Posterior vena cava (tissue), 2 donors: ENCODE results near the gene KRTAP10-12. TPM values are rescaled to one million over a fixed set of nuclear protein-coding genes. Genes with fewer than 3 reads are reported as not detected.
"Not testable (repeated sequence)": the region's sequence is repeated elsewhere in the genome, so short reads cannot be mapped to it uniquely, and the experiment has no call there.

ENCODE experiments used
- DNase-seq: peaks from one replicate; pipeline ENCODE4 v3.0.0-alpha.2; 2020; ENCODE audit warnings: low spot score
- intact Hi-C, 2 donors: fragments of 100-400 bp; cut with DNase I; formaldehyde crosslinking; loops; one replicate each; pipeline versions ENCODE4 v1.14.1 to v1.14.2; 2022 to 2023
- long read RNA-seq, 2 donors: library from polyadenylated mRNA; unstranded; transcript quantifications; one replicate each; pipeline ENCODE4 v2.0.0, GENCODE V29; 2020 to 2021
- total RNA-seq, 2 donors: library from RNA; stranded (reverse); fragmentation: NEBNext Ultra II Directional; extraction: Animal tissue kit (Norgen Biotek cat#: 25700); gene quantifications; one replicate each; pipeline ENCODE4 v1.2.1, GENCODE V29; 2021
- donor health status: DM: yes; HTN: yes; CAD: no.
- donor health status: DM: yes; HTN: yes; CAD: no.

The KRTAP10-12 gene, protein sequence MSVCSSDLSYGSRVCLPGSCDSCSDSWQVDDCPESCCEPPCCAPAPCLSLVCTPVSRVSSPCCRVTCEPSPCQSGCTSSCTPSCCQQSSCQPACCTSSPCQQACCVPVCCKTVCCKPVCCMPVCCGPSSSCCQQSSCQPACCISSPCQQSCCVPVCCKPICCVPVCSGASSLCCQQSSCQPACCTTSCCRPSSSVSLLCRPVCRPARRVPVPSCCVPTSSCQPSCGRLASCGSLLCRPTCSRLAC
- not detected for total RNA-seq
- long read RNA-seq, donor 1: 0 reads
- long read RNA-seq, donor 2: 0 reads

DNA sequence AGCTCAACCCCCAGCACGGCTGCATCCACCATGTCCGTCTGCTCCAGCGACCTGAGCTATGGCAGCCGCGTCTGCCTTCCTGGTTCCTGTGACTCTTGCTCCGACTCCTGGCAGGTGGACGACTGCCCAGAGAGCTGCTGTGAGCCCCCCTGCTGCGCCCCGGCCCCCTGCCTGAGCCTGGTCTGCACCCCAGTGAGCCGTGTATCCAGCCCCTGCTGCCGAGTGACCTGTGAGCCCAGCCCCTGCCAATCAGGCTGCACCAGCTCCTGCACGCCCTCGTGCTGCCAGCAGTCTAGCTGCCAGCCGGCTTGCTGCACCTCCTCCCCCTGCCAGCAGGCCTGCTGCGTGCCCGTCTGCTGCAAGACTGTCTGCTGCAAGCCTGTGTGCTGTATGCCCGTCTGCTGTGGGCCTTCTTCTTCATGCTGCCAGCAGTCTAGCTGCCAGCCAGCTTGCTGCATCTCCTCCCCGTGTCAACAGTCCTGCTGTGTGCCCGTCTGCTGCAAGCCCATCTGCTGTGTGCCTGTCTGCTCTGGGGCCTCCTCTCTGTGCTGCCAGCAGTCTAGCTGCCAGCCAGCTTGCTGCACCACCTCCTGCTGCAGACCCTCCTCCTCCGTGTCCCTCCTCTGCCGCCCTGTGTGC, at the start of gene KRTAP10-12:
KRTAP10-12 (plus strand) TSS at position 1 of the 639 bp plus-strand sequence; CDS start at position 31, 30 bp downstream.
- intact Hi-C loops, DNase-seq: not testable (repeated sequence)

DNA sequence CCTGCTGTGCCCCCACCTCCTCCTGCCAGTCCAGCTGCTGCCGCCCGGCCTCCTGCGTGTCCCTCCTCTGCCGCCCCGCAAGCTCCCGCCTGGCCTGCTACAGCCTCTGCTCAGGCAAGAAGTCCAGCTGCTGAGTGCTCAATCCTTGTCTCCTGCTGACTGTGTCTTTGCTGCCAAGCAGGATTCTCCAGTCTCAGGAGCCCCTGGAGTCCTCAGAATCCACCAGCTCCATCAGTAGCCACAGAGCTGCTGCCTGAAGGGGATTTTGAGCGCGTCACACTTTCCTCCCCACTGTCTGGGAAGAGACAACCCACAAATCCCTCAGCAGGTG, 49.8 kb upstream of the KRTAP10-12 start:
- DNase-seq: no peak

DNA sequence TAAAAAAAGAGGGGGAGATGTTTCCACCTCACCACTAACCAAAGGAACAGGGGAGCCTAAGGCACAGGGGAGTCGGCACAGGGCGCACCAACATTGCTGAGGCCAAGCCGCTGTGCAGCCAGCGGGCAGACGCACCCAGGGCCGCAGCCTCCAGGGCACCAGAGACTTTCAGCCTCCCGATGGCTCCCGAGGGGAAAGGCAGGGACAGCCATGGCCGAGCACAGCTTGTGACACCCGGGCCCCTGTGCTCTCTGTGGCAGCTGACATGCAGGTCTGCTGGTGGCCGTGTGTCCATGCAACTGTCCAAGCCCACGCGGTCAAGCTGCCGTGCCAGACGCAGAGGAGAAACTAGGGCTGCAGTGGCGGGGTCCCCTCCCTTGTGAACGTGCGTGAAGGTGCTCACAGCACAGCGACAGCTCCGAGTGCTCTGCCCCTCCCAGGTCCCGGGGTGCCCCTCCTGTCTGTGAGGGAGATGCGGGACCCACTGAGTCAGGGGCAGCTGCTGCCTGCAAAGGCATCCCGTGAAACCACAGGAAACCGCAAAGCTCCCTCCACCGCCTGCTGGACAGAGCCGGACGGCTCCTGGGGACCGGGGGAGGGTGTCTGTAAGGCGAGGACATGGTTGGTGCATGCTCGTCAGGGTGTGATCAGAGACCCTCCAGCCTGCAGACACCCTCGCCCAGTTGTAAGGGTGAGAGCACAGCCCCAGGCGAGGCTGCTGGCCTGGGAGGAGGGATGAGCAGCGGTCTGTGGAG, 48.2 kb upstream of the KRTAP10-12 start:
- DNase-seq: no peak
- intact Hi-C loops: no loop called here

More for the DNA sequence above, 49.8 kb upstream of the KRTAP10-12 start:
- intact Hi-C loops: no loop called here

DNA sequence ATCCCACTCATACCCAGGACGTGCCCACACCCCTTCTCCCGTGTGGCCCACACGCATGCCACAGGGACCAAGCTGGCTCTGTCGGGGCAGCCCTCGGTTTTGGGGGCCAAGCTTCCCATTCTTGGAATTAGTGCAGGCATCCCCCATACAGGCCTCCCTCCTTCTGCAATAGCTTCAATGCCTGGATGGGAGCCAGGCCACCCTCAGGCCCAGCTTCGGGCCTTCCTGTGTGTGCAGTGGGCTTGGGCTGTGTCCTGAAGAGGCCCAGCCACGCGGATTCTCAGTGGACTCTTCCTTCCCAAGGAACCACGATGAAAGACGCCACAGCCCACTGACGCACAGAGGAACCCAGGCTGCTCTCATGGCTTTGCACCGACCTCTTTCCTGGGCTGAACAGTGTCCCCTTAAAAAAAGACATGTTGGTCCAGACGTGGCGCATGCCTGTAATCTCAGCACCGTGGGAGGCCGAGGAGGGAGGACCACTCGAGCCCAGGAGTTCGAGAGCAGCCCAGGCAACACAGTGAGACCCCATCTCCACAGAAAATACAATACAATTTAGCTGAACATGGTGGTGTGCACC, 47.4 kb upstream of the KRTAP10-12 start:
- intact Hi-C loops: no loop called here
- no peak for DNase-seq

DNA sequence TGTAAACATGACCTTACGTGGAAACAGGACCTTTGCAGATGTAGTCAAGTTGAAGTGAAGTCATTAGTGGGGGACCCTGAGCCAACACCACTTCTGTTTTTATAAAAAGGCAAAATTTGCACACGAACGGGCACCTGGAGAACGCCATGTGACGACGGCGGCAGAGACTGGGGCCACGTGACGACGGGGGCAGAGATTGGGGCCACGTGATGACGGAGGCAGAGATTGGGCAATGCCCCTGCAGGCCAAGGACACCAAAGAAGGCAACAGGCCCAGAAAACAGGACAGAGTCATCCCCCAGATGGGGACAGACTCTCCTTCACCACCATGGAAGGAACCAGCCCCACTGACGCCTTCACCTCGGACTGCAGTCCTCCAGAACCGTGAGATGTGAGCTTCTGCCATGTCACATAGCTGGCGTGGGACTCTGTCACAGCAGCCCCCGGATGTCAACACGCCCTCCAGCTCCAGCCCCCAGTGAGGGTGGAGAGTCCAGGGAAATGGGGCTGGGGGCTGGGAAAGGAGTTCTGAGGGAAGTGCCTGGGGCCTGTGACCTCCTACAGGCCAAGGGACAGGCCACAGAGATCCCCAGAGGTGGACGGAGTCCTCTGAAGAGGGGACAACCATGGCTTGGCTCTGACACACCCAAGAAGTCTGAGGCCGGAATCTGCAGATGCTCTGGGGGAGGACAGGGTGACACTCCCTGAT, 46.6 kb upstream of the KRTAP10-12 start:
- intact Hi-C loops: no loop called here
- DNase-seq: no peak

DNA sequence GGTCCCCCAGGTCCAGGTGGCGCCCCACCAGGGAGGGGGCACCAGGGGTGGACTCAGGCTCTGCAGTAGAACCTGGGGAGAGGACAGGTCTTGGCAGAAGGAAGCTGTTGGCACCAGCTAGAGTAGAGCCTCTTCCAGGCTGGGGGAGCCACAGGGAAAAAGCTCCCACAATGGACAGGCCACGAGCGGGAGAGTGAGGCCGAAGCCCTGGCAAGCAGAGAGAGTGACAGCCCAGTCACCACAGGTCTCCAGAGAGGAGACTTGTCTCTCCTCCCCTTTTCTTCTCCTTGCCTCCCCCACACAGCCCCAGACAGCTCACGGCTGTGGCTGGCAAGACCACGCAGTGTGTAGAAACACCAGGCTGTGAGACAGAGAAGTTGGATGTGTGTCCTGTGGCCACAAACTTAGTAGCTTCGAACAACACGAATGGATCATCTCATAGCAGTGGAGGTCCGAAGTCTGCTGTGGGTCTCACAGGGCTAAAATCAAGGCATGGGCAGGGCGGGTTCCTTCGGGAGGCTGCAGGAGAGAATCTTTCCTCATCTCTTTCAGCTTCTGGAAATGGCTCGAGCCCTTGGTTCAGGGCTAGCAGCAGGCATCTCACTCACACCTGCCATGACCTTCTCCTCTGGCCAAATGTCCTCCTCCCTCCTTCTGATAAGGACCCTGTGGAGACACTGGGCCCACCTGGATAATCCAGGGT, 45.8 kb upstream of the KRTAP10-12 start:
- DNase-seq: no peak
- intact Hi-C loops: no loop called here

DNA sequence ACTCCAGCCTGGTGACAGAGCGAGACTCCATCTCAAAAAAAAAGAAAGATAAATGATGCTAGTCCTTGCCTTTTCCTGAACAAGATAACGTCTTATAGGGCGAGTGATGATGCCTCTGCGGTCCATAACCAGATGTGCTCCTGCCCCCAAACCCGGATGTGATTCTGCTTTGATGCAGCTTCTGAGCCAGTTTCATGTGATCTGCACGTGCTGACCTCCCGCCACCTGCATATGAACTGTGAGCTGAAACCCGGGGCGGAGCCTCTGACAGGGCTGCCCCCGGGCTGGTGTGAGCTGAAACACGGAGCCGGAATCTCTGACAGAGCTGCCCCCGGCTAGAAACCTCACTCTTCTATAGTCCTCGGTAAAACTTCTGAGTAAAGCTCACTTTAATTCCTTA, 43.8 kb upstream of the KRTAP10-12 start:
- intact Hi-C loops: no loop called here
- DNase-seq: no peak

DNA sequence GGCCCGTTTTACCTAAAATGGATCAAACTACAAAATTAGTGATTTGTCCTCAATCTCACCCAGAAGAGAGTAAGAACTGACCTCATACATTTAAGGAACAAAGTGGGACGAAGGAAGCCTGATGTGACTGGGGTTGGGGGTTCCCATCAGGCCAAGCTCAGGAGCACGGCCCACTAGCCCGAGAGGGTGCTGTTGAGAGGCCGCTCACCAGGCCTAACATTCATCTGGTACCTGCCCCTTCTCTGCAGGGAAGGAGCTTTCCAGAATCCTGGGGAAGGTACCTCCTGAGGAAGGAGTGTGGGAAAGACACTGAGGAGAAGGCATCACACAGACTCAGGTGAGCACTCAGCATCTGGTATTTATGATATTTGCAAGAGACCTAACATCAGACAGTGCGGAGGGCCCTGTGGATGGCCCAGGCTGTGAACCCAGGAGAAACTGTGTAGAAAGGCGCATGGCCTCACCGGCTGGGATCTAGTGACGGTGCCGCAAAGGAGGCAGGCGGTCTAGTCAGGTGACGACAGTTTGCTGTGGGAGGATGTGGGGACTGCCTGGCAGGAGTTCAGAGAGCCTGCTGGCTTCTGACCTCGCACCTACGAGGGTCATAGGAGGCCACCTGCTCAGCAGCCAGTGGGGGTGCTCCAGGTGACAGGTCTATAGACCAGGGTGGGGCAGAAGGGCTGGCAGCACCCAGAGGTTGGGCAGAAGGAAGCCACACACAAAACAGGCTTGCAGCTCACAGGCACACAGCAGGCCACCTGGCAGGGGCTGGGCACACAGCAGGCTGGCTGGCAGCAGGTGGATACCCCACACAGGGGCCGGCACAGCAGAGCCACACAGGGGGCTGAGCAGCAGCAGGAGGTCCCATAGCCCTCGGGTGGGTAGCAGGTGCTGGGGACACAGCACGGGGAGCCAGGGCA, 43.1 kb upstream of the KRTAP10-12 start:
- intact Hi-C loops: no loop called here
- no peak for DNase-seq

DNA sequence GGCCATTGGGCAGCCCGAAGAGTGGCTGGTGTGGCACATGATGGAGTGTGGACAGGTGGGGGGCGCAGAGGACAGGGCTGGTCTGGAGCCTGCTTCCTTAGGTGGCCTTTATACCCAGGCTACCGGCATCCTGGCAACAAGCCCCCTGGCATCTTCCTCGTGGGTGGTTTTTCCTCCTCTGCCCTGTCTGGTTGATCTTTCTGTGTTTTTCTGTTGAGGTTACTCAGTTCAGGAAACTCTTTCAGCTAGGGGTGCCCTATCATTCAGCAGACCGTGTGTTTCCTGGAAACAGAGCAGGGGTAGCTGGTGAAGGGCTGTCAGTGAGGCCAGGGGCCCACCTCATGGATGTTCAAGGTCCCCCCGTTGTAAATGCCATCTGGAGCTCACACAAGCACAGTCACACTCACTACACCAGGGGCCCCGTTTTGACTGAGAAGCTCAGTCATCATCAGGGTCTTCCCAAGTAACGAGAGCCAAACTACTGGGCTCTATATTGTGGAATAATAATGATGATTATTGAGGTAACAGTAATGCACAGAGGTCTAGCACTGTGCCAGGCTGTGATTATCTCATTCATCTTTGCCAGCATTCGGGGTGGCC, 42.3 kb upstream of the KRTAP10-12 start, which contains the start of gene KRTAP12-4:
KRTAP12-4 (minus strand) TSS at position 84 of the 600 bp plus-strand sequence; CDS start at position 39, 45 bp downstream.
- no peak for DNase-seq
- intact Hi-C loops: no loop called here

DNA sequence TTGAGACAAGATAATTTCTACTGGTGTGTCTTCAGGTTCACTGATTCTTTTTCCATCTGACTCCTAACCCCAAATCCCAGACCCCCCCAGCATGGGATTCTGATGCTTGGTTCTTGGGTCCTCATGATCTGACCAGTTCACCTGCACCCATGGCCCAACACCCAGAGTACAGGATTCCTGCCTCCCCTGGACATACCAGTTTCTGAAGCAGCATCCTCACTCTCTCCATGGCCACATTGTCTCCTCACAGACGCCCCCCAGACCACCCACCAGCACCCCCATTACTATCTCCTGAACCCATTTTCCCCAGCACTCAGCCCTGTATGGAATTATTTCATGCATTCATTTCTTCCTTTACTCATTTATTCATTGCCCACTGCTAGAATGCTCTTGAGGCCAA, 40.1 kb upstream of the KRTAP10-12 start:
- intact Hi-C loops: no loop called here

DNA sequence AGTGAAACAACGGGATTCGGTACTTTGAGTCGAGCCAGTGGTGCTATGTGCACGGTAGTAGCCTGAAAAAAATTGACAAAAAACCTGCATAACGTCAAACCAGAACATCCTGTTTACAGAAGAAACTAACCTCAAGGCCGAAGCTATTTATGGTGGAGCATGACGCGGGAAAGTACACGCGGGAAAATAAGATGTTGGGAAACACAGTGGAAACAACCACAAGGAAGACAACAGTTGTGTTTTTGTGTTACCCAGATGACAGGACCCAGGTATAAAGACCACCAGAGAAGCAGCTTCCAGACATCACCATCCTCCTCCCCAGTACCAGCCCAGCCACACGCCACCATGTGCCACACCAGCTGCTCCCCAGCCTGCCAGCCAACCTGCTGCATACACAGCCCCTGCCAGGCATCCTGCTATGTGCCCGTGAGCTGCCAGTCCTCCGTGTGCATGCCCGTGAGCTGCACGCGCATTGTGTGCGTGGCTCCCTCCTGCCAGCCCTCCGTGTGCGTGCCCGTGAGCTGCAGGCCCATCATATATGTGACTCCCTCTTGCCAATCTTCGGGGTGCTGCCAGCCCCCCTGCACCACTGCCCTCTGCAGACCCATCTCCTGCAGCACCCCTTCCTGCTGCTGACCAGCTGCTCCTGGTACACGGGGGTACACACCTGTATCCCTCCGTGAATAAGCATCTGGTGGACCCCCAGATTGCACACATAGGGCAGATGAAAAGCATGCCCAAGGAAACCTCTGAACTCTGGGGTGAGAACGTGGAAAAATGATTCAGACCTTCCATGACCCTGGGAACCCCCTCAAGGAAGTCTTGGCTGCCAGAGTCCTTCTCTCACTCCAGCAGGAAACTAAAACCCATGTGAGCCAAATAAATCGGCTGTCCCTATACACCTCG, 39.1 kb upstream of the KRTAP10-12 start, which contains the start of gene KRTAP12-3:
KRTAP12-3 (plus strand) TSS at position 298 of the 906 bp plus-strand sequence; CDS start at position 346, 48 bp downstream.
- DNase-seq: no peak
- intact Hi-C loops: no loop called here

More for the DNA sequence above, 40.1 kb upstream of the KRTAP10-12 start:
- no peak for DNase-seq

DNA sequence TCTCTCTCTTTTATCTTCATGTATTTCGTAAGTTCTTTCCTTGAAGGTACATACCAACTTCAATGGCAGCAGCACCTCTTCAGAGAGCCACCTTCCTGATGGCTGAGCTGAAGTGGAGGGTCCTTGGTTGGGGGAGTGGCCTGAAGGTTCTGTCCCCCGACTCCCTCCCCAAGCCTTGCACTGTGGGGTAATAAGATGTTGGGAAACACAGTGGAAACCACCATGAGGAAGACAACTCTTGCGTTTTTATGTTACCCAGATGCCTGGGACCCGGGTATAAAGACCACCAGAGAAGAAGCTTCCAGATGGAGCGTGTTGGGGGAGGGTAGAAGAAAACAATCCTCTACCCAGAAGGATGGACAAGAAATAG, 38.4 kb upstream of the KRTAP10-12 start:
- intact Hi-C loops: no loop called here
- DNase-seq: no peak

DNA sequence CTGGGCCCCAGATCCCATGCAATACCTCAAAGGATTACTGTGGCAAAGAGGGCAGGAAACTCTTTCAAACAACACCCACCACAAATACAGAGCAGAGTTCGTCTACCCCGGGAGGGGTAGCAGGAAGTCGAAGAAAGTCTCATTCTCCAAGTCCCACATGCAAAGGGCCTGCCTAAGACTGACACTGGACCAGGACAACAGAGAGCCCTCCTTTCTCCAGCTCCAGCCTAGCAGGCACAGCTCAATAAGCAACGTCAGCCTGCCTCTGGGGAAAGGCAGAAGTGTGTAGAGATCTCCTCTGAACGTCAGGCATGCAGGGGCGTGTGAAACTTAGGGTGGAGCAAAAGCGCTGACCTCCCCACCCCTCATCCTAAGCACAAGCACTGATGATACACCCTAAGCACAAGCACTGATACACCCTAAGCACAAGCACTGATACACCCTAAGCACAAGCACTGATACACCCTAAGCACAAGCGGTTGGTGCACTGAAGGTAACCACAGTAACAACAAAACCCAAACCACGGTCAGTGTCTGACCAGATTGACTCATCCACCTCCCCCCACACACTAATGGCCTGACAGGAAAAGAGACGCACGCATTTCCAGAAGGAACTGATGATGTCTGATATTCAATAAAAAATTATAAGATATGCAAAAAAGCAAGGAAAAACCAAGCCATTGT, 37.9 kb upstream of the KRTAP10-12 start:
- no peak for DNase-seq
- intact Hi-C loops: no loop called here

DNA sequence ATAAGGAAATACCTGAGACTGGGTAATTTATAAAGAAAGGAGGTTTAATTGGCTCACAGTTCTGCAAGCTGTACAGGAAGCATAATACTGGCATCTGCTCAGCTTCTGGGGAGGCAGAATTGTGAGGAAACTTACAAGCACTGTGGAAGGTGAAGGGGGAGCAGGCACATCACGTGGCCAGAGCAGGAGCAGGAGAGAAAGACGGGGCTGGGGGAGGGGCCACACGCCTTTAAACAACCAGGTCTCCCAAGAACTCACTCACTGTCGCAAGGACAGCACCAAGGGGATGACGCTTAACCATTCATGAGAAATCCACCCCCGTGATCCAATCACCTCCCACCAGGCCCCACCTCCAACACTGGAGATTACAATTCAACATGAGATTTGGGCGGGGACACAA, 35.4 kb upstream of the KRTAP10-12 start:
- DNase-seq, intact Hi-C loops: not testable (repeated sequence)

DNA sequence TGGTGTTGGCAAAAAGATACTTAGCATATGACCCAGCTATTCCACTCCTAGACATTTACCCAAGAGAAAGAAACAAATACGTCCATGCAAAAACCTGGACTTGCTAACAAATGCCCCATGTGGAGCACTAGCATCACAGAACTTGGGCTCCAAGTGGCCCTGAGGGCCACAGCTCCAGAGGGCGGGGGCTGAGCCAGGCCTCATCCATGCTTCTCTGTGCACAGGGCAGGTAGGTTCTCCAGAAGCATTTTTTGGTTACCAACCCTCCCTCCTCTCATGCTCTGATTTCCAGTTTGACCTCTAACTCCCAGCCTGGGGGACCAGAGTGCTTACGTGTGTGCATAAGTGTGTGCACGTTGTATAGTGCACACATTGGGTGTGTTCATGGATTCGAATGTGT, 32.3 kb upstream of the KRTAP10-12 start:
- DNase-seq: no peak
- intact Hi-C loops: no loop called here
